Left ventricle myocardium inferior (tissue), 1 donor: ENCODE data around the gene GOT2. TPM values are rescaled to one million over a fixed set of nuclear protein-coding genes. Genes with fewer than 3 reads are reported as not detected.
A peak's percentile ranks its signal among the peaks of the same experiment; 100 is the strongest.

Experiments used
- DNase-seq: peaks from one replicate; pipeline ENCODE4 v3.0.0-alpha.2; 2020
- H3K27ac ChIP-seq: fragments of 200-600 bp; replicated peaks from 2 replicates; pipeline ENCODE4 v1.8.0; 2021
- H3K27me3 ChIP-seq: fragments of 200-600 bp; 2 replicates; pipeline ENCODE4 v1.8.0; 2021; ENCODE audit warnings: low read depth
- H3K36me3 ChIP-seq: fragments of 200-600 bp; 2 replicates; pipeline ENCODE4 v1.8.0; 2021
- H3K4me1 ChIP-seq: fragments of 200-600 bp; 2 replicates; pipeline ENCODE4 v1.8.0; 2021
- H3K4me3 ChIP-seq: fragments of 200-600 bp; 2 replicates; pipeline ENCODE4 v1.8.0; 2021; ENCODE audit warnings: mild to moderate bottlenecking, moderate library complexity
- H3K9me3 ChIP-seq: fragments of 200-600 bp; replicated peaks from 2 replicates; pipeline ENCODE4 v1.8.0; 2021
- intact Hi-C: fragments of 100-400 bp; cut with micrococcal nuclease; formaldehyde crosslinking; loops from one replicate; pipeline ENCODE4 v1.11.0; 2022
- total RNA-seq: library from RNA; stranded (reverse); fragmentation: NEBNext Ultra II Directional; extraction: Animal tissue kit (Norgen Biotek cat#: 25700); gene quantifications from one replicate; pipeline ENCODE4 v1.2.1, GENCODE V29; 2021
- TF ChIP-seq, protein P1 (sequence below): fragments of 200-600 bp; IDR thresholded peaks from 2 replicates; pipeline ENCODE4 v1.8.0; 2021; ENCODE audit warnings: antibody characterized with exemption, mild to moderate bottlenecking, borderline replicate concordance
- donor health status: DM: no; HTN: yes; CAD: no; lungs with severe emphysema.

GOT2 gene
- total RNA-seq, 1 donor from 2014 or later: 569 TPM

DNA sequence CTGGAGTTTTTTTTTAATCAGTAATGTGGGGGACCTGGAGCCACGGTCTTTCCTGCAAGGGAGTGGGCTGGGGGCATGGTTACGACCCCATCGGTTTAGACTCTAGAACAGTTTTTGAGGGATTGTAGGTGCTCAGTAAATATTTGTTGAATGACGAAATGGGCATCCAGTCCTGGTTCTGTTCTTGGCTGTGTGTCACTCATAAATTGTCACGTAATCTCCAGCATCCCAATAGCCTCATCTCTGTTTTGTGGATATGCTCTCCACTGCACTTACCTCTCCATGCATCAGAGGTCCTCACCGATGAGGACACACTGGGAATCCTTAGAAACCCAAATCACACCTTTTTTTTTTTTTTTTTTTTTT lies 49.0 kb downstream of the GOT2 start:
- Histone ChIP-seq H3K4me1 (peaks cover 42% of the 10 kb centered on the region), H3K4me3 (peak overlapping the region; percentile 88), H3K36me3 (peaks cover 16% of the 10 kb centered on the region), H3K27ac (peak overlapping the region; percentile 94), H3K27me3 (no peaks in the 10 kb centered on the region), H3K9me3 (no peaks in the 10 kb centered on the region)
- intact Hi-C loops: no loop called here
- DNase-seq: no peak
- TF ChIP-seq, protein P1, sequence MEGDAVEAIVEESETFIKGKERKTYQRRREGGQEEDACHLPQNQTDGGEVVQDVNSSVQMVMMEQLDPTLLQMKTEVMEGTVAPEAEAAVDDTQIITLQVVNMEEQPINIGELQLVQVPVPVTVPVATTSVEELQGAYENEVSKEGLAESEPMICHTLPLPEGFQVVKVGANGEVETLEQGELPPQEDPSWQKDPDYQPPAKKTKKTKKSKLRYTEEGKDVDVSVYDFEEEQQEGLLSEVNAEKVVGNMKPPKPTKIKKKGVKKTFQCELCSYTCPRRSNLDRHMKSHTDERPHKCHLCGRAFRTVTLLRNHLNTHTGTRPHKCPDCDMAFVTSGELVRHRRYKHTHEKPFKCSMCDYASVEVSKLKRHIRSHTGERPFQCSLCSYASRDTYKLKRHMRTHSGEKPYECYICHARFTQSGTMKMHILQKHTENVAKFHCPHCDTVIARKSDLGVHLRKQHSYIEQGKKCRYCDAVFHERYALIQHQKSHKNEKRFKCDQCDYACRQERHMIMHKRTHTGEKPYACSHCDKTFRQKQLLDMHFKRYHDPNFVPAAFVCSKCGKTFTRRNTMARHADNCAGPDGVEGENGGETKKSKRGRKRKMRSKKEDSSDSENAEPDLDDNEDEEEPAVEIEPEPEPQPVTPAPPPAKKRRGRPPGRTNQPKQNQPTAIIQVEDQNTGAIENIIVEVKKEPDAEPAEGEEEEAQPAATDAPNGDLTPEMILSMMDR: no peak

DNA sequence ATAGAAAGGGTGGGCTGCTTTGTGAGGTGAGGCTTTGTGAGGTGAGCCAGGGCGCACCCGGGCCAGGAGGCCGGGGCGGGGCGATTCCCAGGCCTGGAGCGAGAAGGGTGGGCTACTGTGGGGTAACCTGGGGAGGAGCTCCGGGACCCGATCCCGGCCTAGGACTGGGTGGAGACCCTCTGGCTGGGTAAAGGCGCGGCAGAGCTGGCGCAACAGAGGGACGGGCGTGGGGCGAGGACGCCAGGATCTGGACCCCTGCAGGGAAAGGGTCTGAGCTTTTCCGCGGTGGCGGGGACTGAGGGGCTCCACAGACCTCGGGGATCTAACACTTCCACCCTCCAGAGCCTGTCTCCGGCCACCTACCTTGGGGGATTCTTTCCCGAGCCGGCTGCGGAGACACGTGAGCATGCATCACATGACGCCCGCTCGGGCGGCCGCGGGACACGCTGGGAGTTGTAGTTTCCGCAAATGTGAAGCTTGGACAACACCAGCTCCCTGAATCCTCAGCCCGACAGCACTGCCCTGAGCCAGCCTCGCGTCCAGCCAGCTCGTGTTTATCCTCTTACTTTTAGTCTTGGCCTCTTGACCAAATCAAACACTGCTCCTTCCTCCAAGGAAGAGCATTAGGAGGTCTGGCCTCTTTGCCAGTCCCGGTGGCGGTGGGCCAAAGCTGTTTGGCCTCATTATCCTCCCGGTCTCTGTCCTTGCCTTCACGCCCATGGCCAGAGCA lies 49.6 kb downstream of the GOT2 start, which contains the start of gene SLC38A7:
Gene SLC38A7 (minus strand): TSS at position 417 of the 730 bp plus-strand sequence. CDS start 4,644 bp downstream, outside the sequence.
- peaks cover 21% of the 10 kb centered on the region for H3K36me3 ChIP-seq
- H3K27ac ChIP-seq: peak within 1 kb of the TSS; percentile 94
- H3K27me3 ChIP-seq: no peaks in the 10 kb centered on the region
- TF ChIP-seq, protein P1: no peak
- no peaks in the 10 kb centered on the region for H3K9me3 ChIP-seq
- peak within 1 kb of the TSS; percentile 88 for H3K4me3 ChIP-seq
- intact Hi-C loops: no loop called here
- DNase-seq: peak; percentile 89
- H3K4me1 ChIP-seq: peaks cover 43% of the 10 kb centered on the region

DNA sequence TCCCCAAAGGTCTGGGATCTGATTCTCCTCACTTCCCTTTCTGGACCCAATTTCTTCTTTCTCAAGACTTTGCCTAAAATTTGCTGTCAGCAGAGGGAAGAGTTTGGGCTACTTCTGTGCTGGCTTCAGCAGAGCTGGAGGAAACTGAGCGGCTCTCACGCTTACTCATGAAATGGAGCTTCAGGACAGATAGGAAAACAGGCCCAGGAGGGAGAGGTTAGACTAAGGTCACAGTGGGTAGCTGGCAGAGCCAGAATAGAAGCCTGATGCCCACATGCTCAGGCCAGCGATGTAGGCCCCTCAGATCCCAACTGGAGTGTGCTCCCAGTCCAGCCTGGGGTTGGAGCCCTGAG lies 50.1 kb downstream of the GOT2 start:
- peak overlapping the region; percentile 94 for H3K27ac ChIP-seq
- intact Hi-C loops: no loop called here
- peak; percentile 15 for DNase-seq

DNA sequence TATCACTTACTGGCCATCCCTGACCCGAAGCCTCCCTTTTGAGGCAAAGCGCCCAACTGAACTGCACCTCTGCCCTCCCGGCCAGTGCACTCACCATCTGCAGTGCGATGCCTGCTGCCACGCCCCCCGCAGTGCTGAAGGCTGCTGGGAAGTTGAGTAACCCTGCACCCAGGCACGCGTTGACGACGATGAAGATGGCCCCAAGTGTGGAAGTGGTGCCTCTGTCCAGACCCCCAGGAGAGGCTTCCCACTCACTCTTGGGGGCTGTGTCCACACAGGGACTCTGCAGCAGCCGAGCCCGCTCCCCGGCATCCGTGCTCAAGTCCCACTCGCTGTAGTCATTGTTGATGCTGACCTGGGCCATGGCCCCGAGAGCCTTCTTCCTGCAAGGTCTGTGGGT lies 54.4 kb downstream of the GOT2 start:
- TF ChIP-seq, protein P1: no peak
- H3K36me3 ChIP-seq: peaks cover 69% of the 10 kb centered on the region
- H3K4me3 ChIP-seq: no peak overlapping the region
- no peak overlapping the region for H3K27ac ChIP-seq
- no peaks in the 10 kb centered on the region for H3K27me3 ChIP-seq
- peaks cover 54% of the 10 kb centered on the region for H3K4me1 ChIP-seq
- no peak for DNase-seq
- H3K9me3 ChIP-seq: no peaks in the 10 kb centered on the region
- intact Hi-C loops: no loop called here

More for the DNA sequence above, 50.1 kb downstream of the GOT2 start:
- H3K4me3 ChIP-seq: peak overlapping the region; percentile 88
- H3K9me3 ChIP-seq: no peaks in the 10 kb centered on the region
- H3K4me1 ChIP-seq: peaks cover 49% of the 10 kb centered on the region
- no peaks in the 10 kb centered on the region for H3K27me3 ChIP-seq
- H3K36me3 ChIP-seq: peaks cover 27% of the 10 kb centered on the region
- TF ChIP-seq, protein P1: no peak

DNA sequence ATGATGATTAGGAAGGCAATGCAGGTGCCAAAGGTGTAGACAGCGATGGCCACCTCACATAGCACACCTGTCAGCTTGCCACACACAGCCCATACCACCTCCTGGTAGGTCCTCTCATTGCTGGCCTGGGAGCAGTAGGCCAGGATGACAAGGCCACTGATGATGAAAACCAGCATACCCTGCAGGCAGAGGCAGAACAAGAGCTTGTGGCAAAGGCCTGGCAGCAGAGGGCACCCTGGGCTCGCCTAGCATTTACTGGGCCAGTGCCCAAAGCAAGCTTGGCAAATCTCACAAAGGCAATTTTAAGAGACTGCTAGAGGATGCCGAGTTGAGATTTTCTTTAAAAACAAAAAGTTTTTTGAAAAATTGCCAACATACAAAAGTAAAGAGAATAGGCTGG lies 55.4 kb downstream of the GOT2 start:
- Histone ChIP-seq H3K9me3 (no peaks in the 10 kb centered on the region), H3K36me3 (peaks cover 77% of the 10 kb centered on the region), H3K27me3 (no peaks in the 10 kb centered on the region), H3K4me3 (no peak overlapping the region), H3K4me1 (peaks cover 48% of the 10 kb centered on the region), H3K27ac (no peak overlapping the region)
- peak; percentile 37 for DNase-seq
- intact Hi-C loops: no loop called here
- TF ChIP-seq, protein P1: peak; percentile 57
